Activated T-helper 2 cell treated with anti-CD3 and anti-CD28 coated beads, Interferon-gamma antibody, Interleukin-2, Interleukin-4, amounts not matched to agents 10 μg/mL and 5 μg/mL and 100 μg/mL, durations not matched to agents 14 hours and 24 hours and 36 hours (primary cell): ENCODE measurements around the gene TRAPPC12. TPM values are rescaled to one million over a fixed set of nuclear protein-coding genes. Genes with fewer than 3 reads are reported as not detected.
"Not testable (repeated sequence)": the region's sequence is repeated elsewhere in the genome, so short reads cannot be mapped to it uniquely, and the experiment has no call there.

Source experiments
- DNase-seq: peaks from one replicate; pipeline ENCODE4 v3.0.0; 2021; ENCODE audit warnings: low spot score
- H3K27ac Mint-ChIP-seq: one replicate; pipeline ENCODE4 v1.8.0; 2021; ENCODE audit warnings: mixed read lengths
- H3K27me3 Mint-ChIP-seq: one replicate; pipeline ENCODE4 v1.8.0; 2021; ENCODE audit warnings: low read depth, mixed read lengths
- H3K36me3 Mint-ChIP-seq: one replicate; pipeline ENCODE4 v1.8.0; 2021; ENCODE audit warnings: low read depth, mixed read lengths
- H3K4me1 Mint-ChIP-seq: one replicate; pipeline ENCODE4 v1.8.0; 2021; ENCODE audit warnings: low read depth, mixed read lengths
- H3K4me3 Mint-ChIP-seq: one replicate; pipeline ENCODE4 v1.8.0; 2021; ENCODE audit warnings: low read depth, mild to moderate bottlenecking, moderate library complexity, mixed read lengths
- H3K9me3 Mint-ChIP-seq: one replicate; pipeline ENCODE4 v1.8.0; 2021; ENCODE audit warnings: mixed read lengths
- intact Hi-C: fragments of 100-400 bp; cut with micrococcal nuclease; formaldehyde crosslinking; loops from one replicate; pipeline ENCODE4 v1.15.1; 2023
- total RNA-seq: library from RNA; stranded (reverse); gene quantifications from 2 replicates; pipeline ENCODE4 v1.2.3, GENCODE V29; 2022

The TRAPPC12 gene
- total RNA-seq, 1 donor from 2014 or later: 84.6 TPM

DNA sequence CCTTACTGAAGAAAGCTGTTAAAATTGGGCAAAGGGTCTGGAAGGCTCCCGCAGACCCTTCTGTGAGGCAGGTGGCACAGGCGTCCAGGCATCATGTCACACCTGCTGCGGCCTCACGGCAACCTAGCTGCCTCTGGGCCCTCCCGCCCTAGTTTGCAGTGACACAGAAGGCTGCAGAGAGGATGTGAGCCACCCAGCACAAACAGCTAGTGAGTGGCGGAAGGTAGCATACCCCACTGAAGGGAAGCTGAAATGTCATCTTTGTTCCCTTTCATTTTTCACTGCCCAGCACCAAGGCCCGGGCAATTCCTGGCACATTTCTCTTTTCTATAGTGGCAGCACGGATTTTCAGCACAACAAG lies 53.8 kb downstream of the TRAPPC12 start:
- Mint-ChIP-seq H3K4me3 (no peak overlapping the region), H3K9me3 (no peaks in the 10 kb centered on the region), H3K27me3 (no peaks in the 10 kb centered on the region), H3K4me1 (no peaks in the 10 kb centered on the region), H3K27ac (no peak overlapping the region), H3K36me3 (peaks cover 19% of the 10 kb centered on the region)
- intact Hi-C loops: no loop called here
- DNase-seq: no peak

GRCh38 chr2:3433776-3434400 lies 54.4 kb downstream of the TRAPPC12 start:
- DNase-seq: no peak
- no peak overlapping the region for H3K4me3 Mint-ChIP-seq
- H3K4me1 Mint-ChIP-seq: no peaks in the 10 kb centered on the region
- H3K27me3 Mint-ChIP-seq: no peaks in the 10 kb centered on the region
- intact Hi-C loops: no loop called here
- H3K9me3 Mint-ChIP-seq: no peaks in the 10 kb centered on the region
- peaks cover 18% of the 10 kb centered on the region for H3K36me3 Mint-ChIP-seq
- no peak overlapping the region for H3K27ac Mint-ChIP-seq

DNA sequence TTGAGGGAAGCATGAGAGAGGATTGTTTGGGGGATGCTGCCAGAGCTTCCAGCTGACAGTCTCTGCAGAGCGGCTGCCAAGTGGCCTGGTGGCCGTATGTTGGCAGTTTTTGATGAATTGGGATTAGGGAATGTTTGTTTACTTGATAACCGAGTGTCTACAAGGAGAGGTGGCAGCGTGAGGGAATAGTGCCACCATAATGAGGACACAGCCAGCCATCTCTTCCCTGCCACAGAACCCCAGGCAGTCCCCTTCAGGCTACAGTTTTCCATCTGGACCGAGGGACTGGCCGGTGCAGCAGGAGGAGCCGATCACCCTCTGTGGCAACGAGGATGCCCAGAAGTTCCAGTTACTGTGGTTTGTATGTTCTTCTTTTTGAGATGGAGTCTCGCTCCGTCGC lies 55.2 kb downstream of the TRAPPC12 start:
- H3K4me1 Mint-ChIP-seq: no peaks in the 10 kb centered on the region
- no peak for DNase-seq
- H3K9me3 Mint-ChIP-seq: no peaks in the 10 kb centered on the region
- intact Hi-C loops: no loop called here
- peaks cover 12% of the 10 kb centered on the region for H3K36me3 Mint-ChIP-seq
- no peaks in the 10 kb centered on the region for H3K27me3 Mint-ChIP-seq
- H3K4me3 Mint-ChIP-seq: no peak overlapping the region
- H3K27ac Mint-ChIP-seq: no peak overlapping the region

- H3K4me1 Mint-ChIP-seq: no peaks in the 10 kb centered on the region
- intact Hi-C loops: no loop called here
- H3K27me3 Mint-ChIP-seq: no peaks in the 10 kb centered on the region
- no peak for DNase-seq
- peaks cover 12% of the 10 kb centered on the region for H3K36me3 Mint-ChIP-seq
- H3K9me3 Mint-ChIP-seq: no peaks in the 10 kb centered on the region
- no peak overlapping the region for H3K4me3 Mint-ChIP-seq
- H3K27ac Mint-ChIP-seq: no peak overlapping the region
Measured at GRCh38 chr2:3435445-3435844, 56.0 kb downstream of the TRAPPC12 start.

DNA sequence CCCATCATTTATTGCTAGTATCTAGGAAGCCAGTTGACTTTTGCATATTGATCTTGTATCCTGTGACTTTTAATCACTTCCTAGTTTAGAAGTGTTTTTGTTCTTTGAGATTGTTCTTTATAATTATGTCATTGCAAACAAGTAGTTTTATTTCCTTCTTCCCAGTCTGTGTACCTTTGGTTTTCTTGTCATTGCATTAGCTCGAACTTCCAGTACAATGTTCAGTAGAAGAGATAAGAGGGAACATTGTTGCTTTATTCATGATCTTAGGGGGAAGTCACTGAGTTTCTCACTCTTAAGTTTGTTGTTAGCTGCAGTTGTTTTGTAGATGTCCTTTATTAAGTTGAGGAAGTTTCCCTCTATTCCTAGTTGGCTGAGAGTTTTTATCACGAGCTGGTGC lies 61.0 kb downstream of the TRAPPC12 start:
- H3K4me1 Mint-ChIP-seq: no peaks in the 10 kb centered on the region
- no peaks in the 10 kb centered on the region for H3K36me3 Mint-ChIP-seq
- H3K27me3 Mint-ChIP-seq: no peaks in the 10 kb centered on the region
- no peak overlapping the region for H3K4me3 Mint-ChIP-seq
- H3K27ac Mint-ChIP-seq: no peak overlapping the region
- DNase-seq: no peak
- intact Hi-C loops: no loop called here
- no peaks in the 10 kb centered on the region for H3K9me3 Mint-ChIP-seq

- no peaks in the 10 kb centered on the region for H3K4me1 Mint-ChIP-seq
Measured at GRCh38 chr2:3441465-3441864, 62.0 kb downstream of the TRAPPC12 start.

GRCh38 chr2:3442185-3442584 lies 62.7 kb downstream of the TRAPPC12 start:
- H3K4me3 Mint-ChIP-seq: no peak overlapping the region
- H3K36me3 Mint-ChIP-seq: peaks cover 10% of the 10 kb centered on the region
- H3K27me3 Mint-ChIP-seq: no peaks in the 10 kb centered on the region
- no peak overlapping the region for H3K27ac Mint-ChIP-seq
- no peaks in the 10 kb centered on the region for H3K4me1 Mint-ChIP-seq
- H3K9me3 Mint-ChIP-seq: no peaks in the 10 kb centered on the region
- intact Hi-C loops: no loop called here
- no peak for DNase-seq

More at GRCh38 chr2:3441465-3441864, 62.0 kb downstream of the TRAPPC12 start:
- intact Hi-C loops: no loop called here
- H3K4me3 Mint-ChIP-seq: no peak overlapping the region
- H3K27ac Mint-ChIP-seq: no peak overlapping the region
- H3K36me3 Mint-ChIP-seq: peaks cover 5% of the 10 kb centered on the region
- H3K27me3 Mint-ChIP-seq: no peaks in the 10 kb centered on the region
- no peak for DNase-seq
- no peaks in the 10 kb centered on the region for H3K9me3 Mint-ChIP-seq

GRCh38 chr2:3443083-3443482 lies 63.6 kb downstream of the TRAPPC12 start:
- Mint-ChIP-seq H3K9me3 (no peaks in the 10 kb centered on the region), H3K27ac (no peak overlapping the region), H3K27me3 (no peaks in the 10 kb centered on the region), H3K4me1 (no peaks in the 10 kb centered on the region), H3K4me3 (no peak overlapping the region), H3K36me3 (peaks cover 13% of the 10 kb centered on the region)
- DNase-seq: no peak
- intact Hi-C loops: no loop called here

GRCh38 chr2:3443506-3444084 lies 64.1 kb downstream of the TRAPPC12 start:
- H3K4me3 Mint-ChIP-seq: no peak overlapping the region
- H3K9me3 Mint-ChIP-seq: no peaks in the 10 kb centered on the region
- no peak overlapping the region for H3K27ac Mint-ChIP-seq
- no peaks in the 10 kb centered on the region for H3K4me1 Mint-ChIP-seq
- DNase-seq: no peak
- no peaks in the 10 kb centered on the region for H3K27me3 Mint-ChIP-seq
- H3K36me3 Mint-ChIP-seq: peaks cover 13% of the 10 kb centered on the region
- intact Hi-C loops: no loop called here

DNA sequence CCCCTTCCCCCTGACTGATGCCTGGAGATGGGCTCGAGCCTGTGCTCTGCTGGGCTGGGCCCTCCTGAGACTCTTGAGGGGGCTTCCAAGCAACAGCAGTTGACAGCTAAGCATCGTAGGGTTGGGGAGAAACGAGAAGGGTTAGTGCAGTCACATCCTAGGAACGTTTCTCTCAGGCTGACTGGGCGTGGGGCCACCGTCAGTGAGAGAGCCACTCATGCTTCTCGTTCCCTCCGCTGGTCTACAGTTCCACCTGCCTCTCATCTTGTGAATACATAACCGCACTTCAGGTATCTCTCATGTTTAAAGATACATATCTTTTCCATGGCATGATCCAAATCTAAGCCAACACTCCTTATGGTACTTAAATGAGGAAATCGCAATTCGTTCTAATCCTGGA lies 66.4 kb downstream of the TRAPPC12 start:
- Mint-ChIP-seq H3K4me1 (no peaks in the 10 kb centered on the region), H3K27me3 (no peaks in the 10 kb centered on the region), H3K4me3 (no peak overlapping the region), H3K36me3 (peaks cover 13% of the 10 kb centered on the region), H3K9me3 (no peaks in the 10 kb centered on the region), H3K27ac (no peak overlapping the region)
- intact Hi-C loops: no loop called here
- no peak for DNase-seq

DNA sequence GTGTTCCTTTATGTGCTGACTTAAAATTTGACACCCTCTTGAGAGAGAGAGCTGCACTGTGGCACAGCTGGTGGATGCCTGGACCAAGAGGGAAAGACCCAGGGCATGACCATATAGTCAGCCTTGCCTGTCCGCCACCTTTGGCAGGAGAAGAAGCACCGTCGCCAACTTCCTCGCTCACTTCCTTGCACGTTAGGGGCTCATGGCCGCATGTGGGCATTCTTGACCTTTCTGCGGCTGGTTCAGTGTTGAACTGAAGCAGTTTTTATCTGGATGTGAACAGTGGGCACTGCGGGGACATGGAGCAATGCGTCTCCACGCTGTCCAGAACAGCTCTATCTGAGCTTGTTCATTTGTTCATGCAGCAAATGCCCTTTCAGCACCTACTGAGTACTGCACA lies 66.9 kb downstream of the TRAPPC12 start:
- no peak for DNase-seq
- H3K27me3 Mint-ChIP-seq: no peaks in the 10 kb centered on the region
- no peak overlapping the region for H3K4me3 Mint-ChIP-seq
- intact Hi-C loops: no loop called here
- H3K9me3 Mint-ChIP-seq: no peaks in the 10 kb centered on the region
- no peak overlapping the region for H3K27ac Mint-ChIP-seq
- H3K4me1 Mint-ChIP-seq: no peaks in the 10 kb centered on the region
- H3K36me3 Mint-ChIP-seq: peaks cover 17% of the 10 kb centered on the region

DNA sequence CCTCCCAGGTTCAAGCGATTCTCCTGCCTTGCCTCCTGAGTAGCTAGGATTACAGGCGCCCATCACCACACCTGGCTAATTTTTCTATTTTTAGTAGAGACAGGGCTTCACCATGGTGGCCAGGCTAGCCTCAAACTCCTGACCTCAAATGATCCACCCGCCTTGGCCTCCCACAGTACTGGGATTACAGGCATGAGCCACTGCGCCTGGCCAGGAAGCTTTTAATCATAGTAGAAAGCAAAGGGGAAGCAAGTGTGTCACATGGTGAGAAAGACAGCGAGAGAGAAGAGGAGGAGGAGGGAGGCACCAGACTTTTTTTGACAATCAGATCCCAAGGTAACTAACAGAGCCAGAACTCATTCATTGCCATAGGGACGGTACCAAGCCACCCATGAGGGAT lies 67.7 kb downstream of the TRAPPC12 start:
- DNase-seq, H3K9me3 Mint-ChIP-seq, H3K4me1 Mint-ChIP-seq, intact Hi-C loops, H3K27ac Mint-ChIP-seq, H3K4me3 Mint-ChIP-seq, H3K27me3 Mint-ChIP-seq: not testable (repeated sequence)
- H3K36me3 Mint-ChIP-seq: peaks cover 17% of the 10 kb centered on the region

- Mint-ChIP-seq H3K36me3 (peaks cover 17% of the 10 kb centered on the region), H3K27ac (no peak overlapping the region), H3K27me3 (no peaks in the 10 kb centered on the region), H3K4me1 (no peaks in the 10 kb centered on the region), H3K9me3 (no peaks in the 10 kb centered on the region), H3K4me3 (no peak overlapping the region)
- intact Hi-C loops: no loop called here
- no peak for DNase-seq
Measured at GRCh38 chr2:3447789-3448317, 68.4 kb downstream of the TRAPPC12 start.
